ENCODE measurements around the gene SLC35F6.
A peak's percentile ranks its signal among the peaks of the same experiment; 100 is the strongest.
"Not testable (repeated sequence)": the region's sequence is repeated elsewhere in the genome, so short reads cannot be mapped to it uniquely, and the experiment has no call there.

The SLC35F6 gene

GRCh38 chr2:26758790-26759321, 5.2 kb upstream of the SLC35F6 start:
- DNase-seq, result no peak

- DNase-seq, result no peak
Observed at GRCh38 chr2:26759845-26760244, 4.2 kb upstream of the SLC35F6 start.

- DNase-seq, result not testable (repeated sequence)
Observed at GRCh38 chr2:26760991-26761390, 3.1 kb upstream of the SLC35F6 start.

GRCh38 chr2:26763019-26763418, 1.1 kb upstream of the SLC35F6 start:
- DNase-seq, result no peak

GRCh38 chr2:26764906-26765305, 822 bp downstream of the SLC35F6 start:
- DNase-seq, result no peak

GRCh38 chr2:26765475-26766200, 1.6 kb downstream of the SLC35F6 start:
- no peak for DNase-seq

- DNase-seq, result no peak
Observed at GRCh38 chr2:26767129-26767528, 3.0 kb downstream of the SLC35F6 start.

- no peak for DNase-seq
Observed at GRCh38 chr2:26767894-26768487, 3.9 kb downstream of the SLC35F6 start.

- DNase-seq, result no peak
Observed at GRCh38 chr2:26768759-26769088, 4.6 kb downstream of the SLC35F6 start.

- no peak for DNase-seq
Observed at GRCh38 chr2:26769089-26769761, 5.1 kb downstream of the SLC35F6 start.

- DNase-seq, result no peak
Observed at GRCh38 chr2:26770986-26771586, 7.0 kb downstream of the SLC35F6 start.

GRCh38 chr2:26772064-26773001, 8.2 kb downstream of the SLC35F6 start:
- DNase-seq, result no peak

GRCh38 chr2:26776195-26776800, 12.2 kb downstream of the SLC35F6 start:
- no peak for DNase-seq

GRCh38 chr2:26778098-26778497, 14.0 kb downstream of the SLC35F6 start:
- no peak for DNase-seq

- no peak for DNase-seq
Observed at GRCh38 chr2:26778507-26778906, 14.4 kb downstream of the SLC35F6 start.

- no peak for DNase-seq
Observed at GRCh38 chr2:26780203-26780760, 16.2 kb downstream of the SLC35F6 start.

- DNase-seq, result no peak
Observed at GRCh38 chr2:26782876-26783704, 19.0 kb downstream of the SLC35F6 start.

GRCh38 chr2:26784570-26785234, 20.6 kb downstream of the SLC35F6 start:
- DNase-seq, result no peak

GRCh38 chr2:26785431-26786206, 21.5 kb downstream of the SLC35F6 start, which contains the start of gene CENPA:
TSS of gene CENPA (plus strand) at chr2:26786056. CDS start at chr2:26786197, 141 bp downstream.
- peak; percentile 87 to 90 (median 88) for DNase-seq
